ENCODE data around the gene SLC25A23.
"Not testable (repeated sequence)": the region's sequence is repeated elsewhere in the genome, so short reads cannot be mapped to it uniquely, and the experiment has no call there.

Gene SLC25A23

GRCh38 chr19:6457958-6458694 lies 1.5 kb downstream of the SLC25A23 start:
- no peak for DNase-seq (ENCODE audit: low read depth in 2 of 2)

GRCh38 chr19:6455924-6456323 lies 3.7 kb downstream of the SLC25A23 start:
- no peak for DNase-seq (ENCODE audit: low read depth in 2 of 2)

GRCh38 chr19:6453951-6454565 lies 5.5 kb downstream of the SLC25A23 start:
- no peak for DNase-seq (ENCODE audit: low read depth in 2 of 2)

- DNase-seq (ENCODE audit: low read depth in 2 of 2), result no peak
These were observed 6.7 kb downstream of the SLC25A23 start for GRCh38 chr19:6452899-6453298.

- no peak for DNase-seq (ENCODE audit: low read depth in 2 of 2)
These were observed 7.4 kb downstream of the SLC25A23 start for GRCh38 chr19:6452223-6452614.

- no peak for DNase-seq (ENCODE audit: low read depth in 2 of 2)
These were observed 7.9 kb downstream of the SLC25A23 start for GRCh38 chr19:6451583-6452222.

GRCh38 chr19:6450166-6450565 lies 9.4 kb downstream of the SLC25A23 start:
- DNase-seq (ENCODE audit: low read depth in 2 of 2), result no peak

- DNase-seq (ENCODE audit: low read depth in 2 of 2), result no peak
These were observed 11.5 kb downstream of the SLC25A23 start for GRCh38 chr19:6448045-6448444.

- DNase-seq (ENCODE audit: low read depth in 2 of 2), result no peak
These were observed 13.1 kb downstream of the SLC25A23 start for GRCh38 chr19:6446452-6446851.

GRCh38 chr19:6443986-6444385 lies 15.6 kb downstream of the SLC25A23 start:
- no peak for DNase-seq (ENCODE audit: low read depth in 2 of 2)

- DNase-seq (ENCODE audit: low read depth in 2 of 2), result no peak
These were observed 17.4 kb downstream of the SLC25A23 start for GRCh38 chr19:6442087-6442688.

GRCh38 chr19:6440905-6441304 lies 18.7 kb downstream of the SLC25A23 start:
- DNase-seq (ENCODE audit: low read depth in 2 of 2), result no peak

- DNase-seq (ENCODE audit: low read depth in 2 of 2), result no peak
These were observed 19.8 kb downstream of the SLC25A23 start for GRCh38 chr19:6439743-6440142.

- DNase-seq (ENCODE audit: low read depth in 2 of 2), result no peak
These were observed 25.9 kb downstream of the SLC25A23 start, which contains the start of gene SLC25A41 for GRCh38 chr19:6433663-6434062. TSS of gene SLC25A41 (minus strand) at chr19:6433763. CDS start at chr19:6433693, 70 bp downstream.

- no peak for DNase-seq (ENCODE audit: low read depth in 2 of 2)
These were observed 26.4 kb downstream of the SLC25A23 start for GRCh38 chr19:6433165-6433564.

GRCh38 chr19:6431891-6432290 lies 27.7 kb downstream of the SLC25A23 start:
- no peak for DNase-seq (ENCODE audit: low read depth in 2 of 2)

GRCh38 chr19:6429419-6430221 lies 30.0 kb downstream of the SLC25A23 start:
- DNase-seq (ENCODE audit: low read depth in 2 of 2), result no peak

GRCh38 chr19:6428692-6429418 lies 30.7 kb downstream of the SLC25A23 start:
- DNase-seq (ENCODE audit: low read depth in 2 of 2), result not testable (repeated sequence)

- DNase-seq (ENCODE audit: low read depth in 2 of 2), result no peak
These were observed 32.5 kb downstream of the SLC25A23 start for GRCh38 chr19:6427131-6427530.

GRCh38 chr19:6425732-6426620 lies 33.6 kb downstream of the SLC25A23 start:
- DNase-seq (ENCODE audit: low read depth in 2 of 2), result no peak
